ENCODE results near the gene SOHLH1.

- no peak for TF ChIP-seq POLR2A (IDR thresholded peaks at IDR 0.05; ENCODE audit: low read length)
- TF ChIP-seq GATA1 (IDR thresholded peaks at IDR 0.05; ENCODE audit: low read depth, low read length) = no peak
Measured at GRCh38 chr9:135706288-135706687, 7.0 kb upstream of the SOHLH1 start.
